SHP77 treated with DMSO at 0.1 percent for 48 hours (cell line): Measurements from ENCODE around the gene ITPR3.

Source experiments
- DNase-seq: peaks from one replicate; lab custom pipeline; 2025; lab: John Stamatoyannopoulos, UW

The ITPR3 gene

GRCh38 chr6:33620856-33621710, at the start of gene ITPR3:
Gene ITPR3, plus strand, starts transcription at chr6:33621322. Its CDS starts 281 bp downstream, at chr6:33621603.
- DNase-seq = no peak

DNA sequence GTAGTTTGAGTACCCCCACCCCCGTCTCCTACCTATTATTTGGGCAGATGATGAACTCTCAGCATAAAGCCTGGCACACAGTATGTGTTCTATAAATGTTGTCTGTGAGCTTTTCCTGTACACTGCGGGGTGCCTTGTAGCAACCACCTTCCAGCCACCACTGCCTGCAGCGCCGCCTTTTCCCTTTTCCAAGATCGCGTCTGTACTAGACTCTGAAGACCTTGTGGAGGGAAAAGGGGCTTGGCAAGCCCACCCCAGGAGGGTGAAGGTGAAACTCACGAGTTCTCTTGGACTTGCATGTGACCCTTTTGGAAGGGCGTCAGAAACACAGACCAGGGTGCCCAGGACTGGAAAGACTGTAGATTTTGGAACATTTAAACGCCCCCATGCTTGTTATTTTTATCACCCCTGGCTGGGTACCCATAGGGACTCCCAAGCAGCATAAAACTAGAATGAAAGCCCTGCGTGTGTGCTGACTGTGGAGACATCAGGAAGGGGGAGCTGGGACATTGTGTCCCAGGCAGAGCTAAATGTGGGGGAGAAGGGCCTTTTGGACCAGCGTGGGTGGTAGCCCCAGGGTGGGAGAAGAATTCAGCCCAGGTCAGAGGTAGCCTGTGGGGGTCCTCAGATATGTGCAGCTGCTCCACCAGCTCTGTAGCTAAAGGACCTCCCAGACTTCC, 49.3 kb upstream of the ITPR3 start:
- no peak for DNase-seq

GRCh38 chr6:33575211-33575610, 45.9 kb upstream of the ITPR3 start:
- no peak for DNase-seq

- DNase-seq = no peak
Observed at GRCh38 chr6:33576668-33577067, 44.5 kb upstream of the ITPR3 start.

DNA sequence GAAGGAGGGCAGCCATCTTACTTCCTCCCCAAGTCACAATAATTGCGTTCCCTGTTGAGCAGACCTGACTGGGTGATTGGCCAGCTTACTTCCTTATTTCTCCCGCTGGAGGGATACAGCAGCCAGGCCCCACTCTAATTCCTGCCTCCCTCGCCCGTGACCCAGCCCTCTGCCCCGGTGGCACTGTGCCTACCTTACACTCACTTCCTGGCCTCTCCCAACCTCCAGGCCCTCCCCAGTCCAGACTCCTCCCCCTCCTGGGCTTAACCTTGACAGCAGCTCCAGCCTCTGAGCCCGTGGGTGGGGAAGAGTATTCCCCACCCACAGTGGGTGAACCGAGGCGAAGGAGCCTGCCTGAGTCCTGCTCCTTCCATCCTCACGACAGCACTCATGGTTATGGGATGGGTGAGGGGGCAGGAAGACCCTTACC, 44.0 kb upstream of the ITPR3 start:
- no peak for DNase-seq

DNA sequence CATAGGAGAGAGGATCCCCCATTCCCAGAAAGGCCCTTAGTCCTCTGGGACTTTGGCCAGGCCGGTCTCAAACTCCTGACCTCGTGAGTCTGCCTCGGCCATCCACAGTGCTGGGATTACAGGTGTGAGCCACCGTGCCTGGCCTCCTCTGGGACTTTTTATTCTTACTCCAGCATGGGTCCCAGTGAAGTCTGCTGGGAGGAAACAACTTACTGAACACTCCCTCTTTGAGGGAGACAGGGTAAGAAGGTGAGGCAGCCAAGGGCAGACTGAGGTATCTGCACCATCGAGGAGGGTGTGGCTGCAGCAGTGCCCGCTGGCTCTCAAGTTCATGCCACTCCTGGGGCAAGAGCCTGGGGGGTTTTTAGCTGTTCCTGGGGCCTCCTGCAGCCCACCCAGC, 43.4 kb upstream of the ITPR3 start:
- no peak for DNase-seq

GRCh38 chr6:33578164-33578563, 43.0 kb upstream of the ITPR3 start:
- DNase-seq = no peak

DNA sequence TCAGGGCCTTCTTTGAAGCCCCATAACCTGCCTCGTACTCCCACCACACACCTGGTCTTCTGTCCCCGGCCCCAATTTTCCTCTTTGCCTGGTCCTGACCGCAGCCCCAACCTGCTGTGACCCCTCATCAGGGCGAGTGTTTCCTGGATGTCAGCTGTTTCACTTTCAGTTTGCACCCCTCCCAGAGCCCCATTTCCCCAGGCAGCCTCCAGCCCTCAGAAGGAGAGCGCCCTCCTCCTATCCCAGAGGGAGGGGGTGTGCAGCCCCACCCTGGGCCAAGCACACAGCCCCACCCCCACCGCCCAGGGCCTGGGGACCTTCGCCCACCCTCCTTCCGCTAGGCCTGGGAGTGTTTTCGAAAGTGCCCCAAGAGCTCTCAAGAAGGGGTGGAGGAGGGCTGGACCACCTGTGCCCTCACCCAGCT, 42.5 kb upstream of the ITPR3 start:
- no peak for DNase-seq

- DNase-seq = peak; percentile 90
Observed at GRCh38 chr6:33579828-33580714, 41.1 kb upstream of the ITPR3 start, which contains the start of gene BAK1. Gene BAK1, minus strand, starts transcription at chr6:33580276. Its CDS starts 2,672 bp downstream, at chr6:33577604.

DNA sequence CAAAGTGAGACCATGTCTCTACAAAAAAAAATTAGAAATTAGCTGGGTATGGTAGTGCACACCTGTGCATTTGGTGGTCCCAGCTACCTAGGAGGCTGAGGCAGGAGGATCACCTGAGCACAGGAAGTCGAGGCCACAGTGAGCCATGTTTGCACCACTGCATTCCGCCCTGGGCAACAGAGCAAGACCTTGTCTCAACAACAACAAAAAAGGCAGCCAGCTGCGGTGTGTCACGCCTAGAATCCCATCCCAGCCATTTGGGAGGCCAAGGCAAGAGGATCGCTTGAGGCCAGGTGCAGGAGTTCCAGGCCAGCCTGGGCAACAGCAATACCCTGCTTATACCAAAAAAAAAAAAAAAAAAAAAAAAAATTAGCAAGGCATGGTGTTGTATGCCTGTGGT, 39.9 kb upstream of the ITPR3 start:
- DNase-seq = no peak

DNA sequence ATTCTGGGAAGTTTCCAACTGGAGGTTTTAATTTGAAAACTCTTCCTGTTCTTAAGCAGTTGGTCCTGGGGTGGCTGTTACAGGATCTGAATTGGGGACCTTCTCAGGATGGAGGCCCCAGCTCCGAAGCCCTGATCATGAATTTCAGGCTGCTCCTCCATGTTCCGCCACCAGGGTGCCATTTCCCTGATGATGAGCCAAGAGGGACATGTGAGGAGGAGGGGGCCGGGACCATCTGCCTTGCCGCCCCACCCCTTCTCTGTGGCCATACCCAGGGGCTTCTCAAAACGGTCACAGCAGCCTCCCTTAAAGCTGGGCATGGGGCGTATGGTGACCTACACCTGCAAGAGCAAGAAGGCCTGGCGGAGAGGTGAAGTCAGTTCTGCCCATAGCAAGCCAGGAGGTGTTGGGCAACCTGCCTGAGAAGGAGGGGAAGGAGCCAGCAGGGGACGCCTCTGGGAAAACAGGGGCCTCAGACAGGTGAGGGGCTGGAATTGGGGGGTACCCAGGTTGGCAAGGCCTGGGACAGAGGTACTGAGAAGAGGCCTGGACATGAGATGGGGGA, 37.4 kb upstream of the ITPR3 start:
- no peak for DNase-seq

DNA sequence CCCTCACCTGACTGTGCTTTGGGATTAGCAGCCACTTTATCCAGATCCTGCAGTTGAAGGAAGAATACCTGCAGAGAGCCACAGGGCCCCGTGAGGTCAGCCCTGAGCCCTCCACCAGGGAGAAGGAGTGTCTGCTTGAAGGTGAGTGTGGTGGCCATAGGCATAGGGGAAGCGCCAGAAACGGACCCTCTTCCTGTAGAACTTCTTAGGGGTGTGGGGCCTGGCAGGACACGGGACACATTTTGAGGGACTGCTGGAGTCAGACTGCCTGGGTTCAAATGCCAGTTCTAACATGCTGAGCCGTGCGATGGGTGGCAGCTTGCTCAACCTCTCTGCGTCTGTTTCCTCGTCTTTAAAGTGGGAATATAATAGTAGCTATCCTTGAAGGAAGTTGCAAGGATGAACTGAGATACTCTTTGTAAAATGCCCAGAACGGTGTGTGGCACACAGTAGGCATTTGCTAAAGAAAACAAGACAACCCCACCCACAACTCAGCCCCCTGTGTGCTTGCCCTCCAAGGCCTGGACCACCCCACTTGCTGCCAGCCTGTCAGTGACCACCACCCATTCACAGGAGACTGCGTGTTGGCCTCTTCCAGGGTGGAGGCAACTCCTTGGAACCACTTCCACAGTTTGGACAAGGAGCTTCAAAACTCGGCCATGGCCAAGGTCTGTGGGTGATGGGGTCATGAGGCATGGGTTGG, 36.3 kb upstream of the ITPR3 start:
- DNase-seq = no peak

- peak; percentile 33 for DNase-seq
Observed at GRCh38 chr6:33585403-33586107, 35.6 kb upstream of the ITPR3 start.

DNA sequence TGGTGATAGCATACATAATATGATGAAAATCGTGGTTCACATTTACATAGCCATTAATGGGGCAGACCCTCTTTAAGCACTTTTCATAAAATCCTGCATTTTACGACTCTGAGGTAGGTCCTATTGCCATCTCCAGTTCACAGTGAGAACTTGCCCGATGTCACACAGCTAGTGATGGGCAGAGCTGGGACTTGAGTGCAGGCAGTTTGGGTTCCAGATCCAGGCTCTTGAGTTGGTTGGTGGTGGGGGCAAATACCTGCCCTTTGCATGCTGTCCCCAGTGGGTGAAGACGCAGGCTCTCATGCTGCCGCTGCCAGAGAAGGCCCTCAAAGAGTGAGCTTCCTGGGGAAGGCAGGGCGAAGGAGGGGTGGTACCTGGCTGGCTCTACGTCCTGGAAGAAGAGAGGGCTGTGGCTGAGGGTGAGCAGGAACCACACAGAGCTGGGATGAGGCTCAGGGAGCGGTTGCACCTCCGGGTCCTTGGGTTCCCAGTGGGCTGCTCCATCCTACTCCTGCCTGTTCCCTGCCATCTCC, 34.9 kb upstream of the ITPR3 start:
- no peak for DNase-seq

DNA sequence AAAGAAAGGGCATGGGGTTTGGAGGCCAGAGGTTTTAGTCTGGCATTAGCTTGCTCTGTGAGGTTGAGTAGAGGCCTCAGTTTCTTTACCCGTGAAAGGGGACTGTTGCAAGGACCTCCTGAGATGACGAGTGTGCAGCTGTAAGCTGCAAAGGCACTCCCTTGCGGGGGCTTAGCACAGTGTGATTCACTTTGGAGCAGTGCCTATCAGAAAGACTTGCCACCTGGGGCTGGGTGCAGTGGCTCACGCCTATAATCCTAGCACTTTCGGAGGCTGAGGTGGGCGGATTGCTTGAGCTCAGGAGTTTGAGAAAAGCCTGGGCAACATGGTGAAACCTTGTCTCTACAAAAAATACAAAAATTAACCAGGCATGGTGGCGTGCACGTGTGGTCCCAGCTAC, 33.6 kb upstream of the ITPR3 start:
- no peak for DNase-seq

DNA sequence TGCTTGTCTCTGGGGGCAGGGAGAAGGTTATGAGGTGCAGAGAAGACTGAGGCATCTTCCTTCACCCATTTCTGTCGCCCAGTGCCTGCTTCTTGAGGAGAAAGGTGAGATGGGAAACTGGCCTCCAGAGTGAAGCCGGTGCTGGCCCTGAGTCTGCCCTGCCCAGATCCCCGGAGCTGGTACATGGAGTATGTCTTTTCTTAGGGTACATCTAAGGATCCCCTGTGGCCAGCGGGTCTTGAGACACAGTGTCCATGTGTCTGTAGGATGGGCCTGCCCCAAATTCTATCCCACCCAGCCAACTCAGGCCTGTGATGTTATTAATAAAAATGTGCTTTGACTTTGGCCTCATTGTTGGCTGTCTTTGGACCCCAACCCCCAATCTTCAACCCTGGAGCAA, 32.2 kb upstream of the ITPR3 start:
- no peak for DNase-seq

DNA sequence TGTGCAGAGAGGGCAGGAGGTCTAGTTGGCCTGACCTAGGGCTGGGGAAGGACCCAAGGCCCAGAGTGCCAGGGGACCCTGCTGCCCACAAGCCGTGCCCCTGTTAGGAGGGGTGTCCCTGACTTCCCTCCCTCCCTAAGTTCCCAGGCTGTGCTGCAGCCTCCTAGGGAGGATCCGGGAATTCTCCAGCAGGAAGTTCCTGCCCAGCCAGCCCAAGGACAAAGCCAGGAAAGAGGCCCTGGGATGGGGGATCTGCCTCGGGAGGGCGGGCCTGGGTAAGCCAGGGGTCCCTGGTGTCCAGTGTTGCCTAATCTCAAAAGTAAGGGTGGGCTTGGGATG, 31.8 kb upstream of the ITPR3 start:
- no peak for DNase-seq

- DNase-seq = no peak
Observed at GRCh38 chr6:33589731-33590530, 31.2 kb upstream of the ITPR3 start.

GRCh38 chr6:33590531-33591198, 30.5 kb upstream of the ITPR3 start:
- DNase-seq = no peak
